Stimulated activated CD8-positive, alpha-beta memory T cell treated with anti-CD3 and anti-CD28 coated beads, Interleukin-4, amount 100 ng/mL, for 1 hour (primary cell): ENCODE results near the gene C16orf54.
"Not testable (repeated sequence)": the region's sequence is repeated elsewhere in the genome, so short reads cannot be mapped to it uniquely, and the experiment has no call there.

ENCODE experiments used
- DNase-seq, 2 donors: peaks; one replicate each; pipeline ENCODE4 v3.0.0-alpha.2; 2020; ENCODE audit warnings: low read depth in 2 of 2, low spot score in 1 of 2

C16orf54 gene

DNA sequence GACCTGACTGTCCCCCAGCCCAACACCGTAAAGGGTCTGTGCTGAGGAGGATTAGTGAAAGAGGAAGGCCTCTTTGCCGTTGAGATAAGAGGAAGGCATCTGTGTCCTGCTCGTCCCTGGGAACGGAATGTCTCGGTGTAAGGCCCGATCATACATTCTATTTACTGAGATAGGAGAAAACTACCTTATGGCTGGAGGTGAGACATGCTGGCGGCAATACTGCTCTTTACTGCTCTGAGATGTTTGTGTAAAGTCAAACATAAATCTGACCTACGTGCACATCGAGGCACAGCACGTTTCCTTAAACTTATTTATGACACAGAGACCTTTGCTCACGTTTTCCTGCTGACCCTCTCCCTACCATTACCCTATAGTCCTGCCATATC lies 5.2 kb downstream of the C16orf54 start:
- not testable (repeated sequence) for DNase-seq

DNA sequence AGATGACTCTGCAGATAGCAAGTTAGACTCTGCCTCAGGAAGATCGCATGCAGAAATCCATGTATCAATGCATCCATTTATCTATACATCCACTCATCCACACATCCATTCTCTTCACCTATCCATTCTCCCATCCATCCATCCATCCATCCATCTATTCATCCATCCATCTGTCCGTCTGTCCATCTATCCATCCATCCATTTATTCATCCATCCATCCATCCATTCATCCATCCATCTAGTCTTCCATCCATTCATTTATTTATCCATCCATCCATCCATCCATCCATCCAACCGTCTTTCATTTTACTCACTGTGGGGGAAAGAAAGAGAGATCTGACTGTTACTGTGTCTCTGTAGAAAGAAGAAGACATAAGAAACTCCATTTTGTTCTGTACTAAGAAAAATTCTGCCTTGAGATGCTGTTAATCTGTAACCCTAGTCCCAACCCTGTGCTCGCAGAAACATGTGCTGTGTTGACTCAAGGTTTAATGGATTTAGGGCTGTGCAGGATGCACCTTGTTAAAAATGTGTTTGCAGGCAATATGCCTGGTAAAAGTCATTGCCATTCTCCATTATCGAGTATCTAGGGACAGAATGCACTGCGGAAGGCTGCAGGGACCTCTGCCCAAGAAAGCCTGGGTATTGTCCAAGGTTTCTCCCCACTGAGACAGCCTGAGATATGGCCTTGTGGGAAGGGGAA lies 5.7 kb downstream of the C16orf54 start:
- DNase-seq = not testable (repeated sequence)

DNA sequence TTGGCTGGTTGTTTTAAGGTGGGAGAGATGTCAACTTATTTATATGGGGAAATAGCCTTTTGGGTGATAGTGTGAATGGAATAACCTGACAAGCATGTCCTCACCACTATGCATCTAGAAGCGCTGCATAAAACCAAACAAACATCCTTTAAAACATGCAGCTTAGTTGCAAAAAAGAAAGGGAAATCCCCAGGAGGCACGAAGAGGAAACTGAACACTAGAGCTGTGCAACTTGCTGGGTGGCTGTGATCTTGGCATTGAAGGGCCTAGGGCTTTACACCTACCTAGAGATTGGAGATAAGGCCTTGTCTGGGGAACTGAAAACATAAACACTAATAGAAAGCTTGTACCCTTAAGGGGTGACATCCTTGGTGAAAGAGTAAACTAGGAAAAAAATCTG lies 7.3 kb downstream of the C16orf54 start:
- no peak for DNase-seq

DNA sequence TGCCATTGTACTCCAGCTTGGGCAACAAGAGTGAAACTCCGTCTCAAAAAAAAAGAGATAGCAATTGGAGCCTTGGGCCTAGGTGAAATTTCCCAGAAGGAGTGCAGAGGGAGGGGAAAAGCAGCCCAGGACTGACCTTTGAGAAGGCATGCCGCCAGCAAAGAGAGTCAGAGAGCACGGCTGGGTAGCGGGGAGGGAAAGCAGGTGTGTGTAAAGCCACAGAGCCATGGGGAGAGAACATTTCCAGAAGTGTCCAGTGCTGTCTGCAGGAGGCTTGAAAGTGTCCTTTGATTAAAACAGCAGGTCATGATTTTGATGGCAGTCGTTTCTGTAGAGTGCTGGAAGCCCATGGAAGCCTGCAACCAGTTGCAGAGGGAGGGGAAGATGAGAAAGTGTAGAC lies 8.1 kb downstream of the C16orf54 start:
- DNase-seq = no peak

DNA sequence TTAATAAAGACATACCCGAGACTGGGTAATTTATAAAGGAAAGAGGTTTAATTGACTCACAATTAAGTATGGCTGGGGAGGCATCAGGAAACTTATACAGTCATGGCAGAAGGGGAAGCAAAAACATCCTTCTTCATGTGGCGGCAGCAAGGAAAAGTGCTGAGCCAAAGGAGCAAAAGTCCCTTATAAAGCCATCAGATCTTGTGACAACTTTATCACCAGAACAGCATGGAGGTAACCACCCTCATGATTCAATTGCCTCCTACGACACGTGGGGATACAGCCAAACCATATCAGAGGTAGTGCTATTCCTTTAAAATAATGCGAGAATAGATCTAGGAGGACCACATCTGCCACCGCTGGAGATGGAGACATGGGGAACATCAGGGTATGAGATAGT lies 9.0 kb downstream of the C16orf54 start:
- DNase-seq = no peak

DNA sequence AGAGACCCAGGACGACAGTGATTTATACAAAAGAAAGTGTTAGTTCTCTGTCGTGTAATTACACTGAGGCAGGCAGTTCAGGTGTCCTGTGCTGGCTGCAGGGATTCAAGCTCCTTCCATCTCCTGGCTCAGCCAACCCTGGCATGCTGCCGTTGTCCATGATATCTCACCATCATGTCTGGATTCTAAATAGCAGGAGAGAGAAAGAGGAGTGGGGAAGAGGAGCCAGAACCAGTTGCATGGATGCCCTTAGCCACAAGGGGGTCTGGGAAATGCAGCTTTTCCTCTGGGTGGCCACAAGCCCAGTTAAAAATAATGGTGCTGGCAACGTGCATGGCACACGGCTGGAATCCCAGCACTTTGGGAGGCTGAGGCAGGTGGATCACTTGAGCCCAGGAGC lies 9.7 kb downstream of the C16orf54 start:
- no peak for DNase-seq

DNA sequence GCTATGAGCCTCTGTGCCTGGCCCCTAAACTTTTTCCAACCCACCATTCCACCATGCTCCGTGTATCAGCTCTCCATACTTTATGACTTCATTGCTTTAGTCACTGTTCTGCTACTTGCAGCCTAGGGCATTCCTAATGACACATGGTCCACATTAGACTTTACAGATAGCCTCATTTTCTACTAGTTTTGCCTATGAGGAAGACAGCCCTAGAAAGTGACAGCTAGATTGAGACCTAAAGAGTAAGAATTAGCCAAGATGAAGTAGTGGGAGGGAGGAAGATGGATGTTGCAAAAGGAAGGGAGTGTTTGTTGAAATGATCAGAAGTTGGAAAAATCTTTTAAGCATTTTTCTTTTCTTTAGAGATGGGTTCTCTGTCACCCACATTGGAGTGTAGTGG lies 11.0 kb downstream of the C16orf54 start:
- no peak for DNase-seq

DNA sequence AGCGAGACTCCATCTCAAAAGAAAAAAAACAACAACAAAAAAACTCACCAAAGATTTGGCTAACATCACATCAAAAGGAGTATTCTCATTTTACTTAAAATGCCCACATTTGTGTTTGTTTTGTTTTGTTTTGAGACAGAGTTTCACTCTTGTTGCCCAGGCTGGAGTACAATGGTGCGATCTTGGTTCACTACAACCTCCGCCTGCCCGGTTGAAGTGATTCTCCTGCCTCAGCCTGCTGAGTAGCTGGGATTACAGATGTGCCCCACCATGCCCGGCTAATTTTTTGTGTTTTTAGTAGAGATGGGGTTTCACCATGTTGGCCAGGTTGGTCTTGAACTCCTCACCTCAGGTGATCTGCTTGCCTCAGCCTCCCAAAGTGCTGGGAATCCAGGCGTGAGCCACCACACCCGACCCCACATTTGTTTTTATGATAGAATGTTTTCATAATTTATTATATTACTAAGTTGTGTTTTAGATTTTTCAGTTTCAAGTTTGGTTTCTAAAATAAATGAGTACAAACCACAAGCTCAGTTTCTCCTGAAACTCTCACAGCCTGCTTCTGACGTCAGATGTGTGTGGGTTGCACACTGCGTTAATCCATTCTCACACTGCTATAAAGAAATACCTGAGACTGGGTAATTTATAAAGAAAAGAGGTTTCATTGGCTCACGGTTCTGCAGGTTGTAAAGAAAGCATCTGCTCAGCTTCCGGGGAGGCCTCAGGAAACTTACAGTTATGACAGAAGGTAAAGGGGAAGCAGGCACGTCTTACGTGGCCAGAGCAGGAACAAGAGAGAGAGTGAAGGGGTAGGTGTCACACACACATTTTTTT lies 13.8 kb downstream of the C16orf54 start:
- not testable (repeated sequence) for DNase-seq

DNA sequence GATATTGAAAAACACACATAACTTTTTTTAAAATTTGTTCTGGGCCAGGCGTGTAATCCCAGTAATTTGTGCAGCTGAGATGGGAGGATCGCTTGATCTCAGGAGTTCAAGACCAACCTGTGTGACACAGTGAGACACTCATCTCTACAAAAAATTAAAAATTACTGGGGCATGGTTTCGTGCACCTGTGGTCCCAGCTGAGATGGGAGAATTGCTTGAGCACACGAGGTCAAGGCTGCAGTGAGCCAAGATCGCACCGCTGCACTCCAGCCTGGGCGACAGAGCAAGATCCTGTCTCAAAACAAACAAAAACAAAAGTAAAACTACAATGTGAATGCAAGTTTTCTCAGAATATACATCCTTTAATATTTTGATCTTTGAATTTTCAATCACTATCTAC lies 15.1 kb downstream of the C16orf54 start:
- no peak for DNase-seq

DNA sequence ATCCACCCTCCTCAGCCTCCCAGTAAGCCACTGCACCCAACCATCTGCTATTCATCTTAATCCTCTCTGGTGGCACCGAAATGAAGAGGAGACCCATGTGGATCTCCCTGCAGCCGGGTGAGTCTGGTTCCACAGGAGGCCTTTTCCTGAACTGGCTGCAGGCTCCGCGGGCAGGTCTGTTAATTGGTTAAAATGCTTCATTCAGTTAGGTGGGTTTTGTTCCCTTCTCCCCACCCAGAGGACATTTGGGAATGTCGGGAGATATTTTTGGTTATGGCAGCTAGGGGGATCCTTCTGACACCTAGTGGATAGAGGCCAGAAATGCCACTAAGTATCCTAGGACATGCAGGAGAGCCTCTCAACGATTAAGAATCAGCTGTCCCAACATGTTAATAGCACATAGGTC lies 16.7 kb downstream of the C16orf54 start:
- DNase-seq = no peak

DNA sequence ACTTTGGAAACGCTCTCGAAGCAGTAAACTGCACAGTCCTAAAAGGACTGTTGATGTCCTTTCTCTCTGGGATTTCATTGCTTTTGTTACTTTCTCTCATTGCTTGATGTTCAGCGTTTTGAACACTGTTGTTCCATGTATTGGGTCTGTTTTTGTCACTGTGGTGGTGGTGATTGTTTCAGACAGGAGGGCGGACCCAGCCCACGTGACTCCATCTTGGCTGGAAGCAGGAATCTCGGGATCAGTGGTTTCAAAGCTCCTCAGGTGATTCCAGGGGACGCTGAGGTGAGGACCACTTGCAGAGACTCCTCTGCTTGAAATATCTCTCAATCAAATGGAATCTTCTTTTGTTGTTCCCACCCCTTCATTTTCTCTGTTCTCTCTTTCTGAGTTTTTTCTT lies 18.3 kb downstream of the C16orf54 start:
- no peak for DNase-seq

DNA sequence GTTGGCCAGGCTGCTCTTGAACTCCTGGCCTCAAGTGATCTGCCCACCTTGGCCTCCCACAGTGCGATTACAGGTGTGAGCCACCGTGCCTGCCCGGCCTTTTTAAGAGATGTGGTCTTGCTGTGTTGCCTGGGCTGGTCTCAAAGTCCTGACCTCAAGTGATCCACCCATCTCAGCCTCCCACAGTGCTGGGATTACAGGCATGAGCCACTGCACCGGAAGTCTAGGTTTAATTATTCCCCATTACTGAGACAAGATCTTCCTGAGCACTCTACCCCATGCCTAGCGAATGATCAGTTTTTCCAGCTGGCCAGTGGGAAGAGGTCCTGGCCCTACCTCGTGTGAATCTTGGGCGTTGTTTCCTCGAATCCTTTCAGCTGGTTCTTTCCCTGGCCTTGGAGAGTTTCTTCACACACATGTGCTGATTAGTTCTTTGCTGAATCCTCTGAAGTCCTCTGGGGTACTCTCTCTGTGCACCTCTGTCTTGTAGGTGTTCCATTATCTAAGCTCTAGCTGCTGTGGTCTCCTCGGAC lies 18.9 kb downstream of the C16orf54 start:
- DNase-seq = no peak

DNA sequence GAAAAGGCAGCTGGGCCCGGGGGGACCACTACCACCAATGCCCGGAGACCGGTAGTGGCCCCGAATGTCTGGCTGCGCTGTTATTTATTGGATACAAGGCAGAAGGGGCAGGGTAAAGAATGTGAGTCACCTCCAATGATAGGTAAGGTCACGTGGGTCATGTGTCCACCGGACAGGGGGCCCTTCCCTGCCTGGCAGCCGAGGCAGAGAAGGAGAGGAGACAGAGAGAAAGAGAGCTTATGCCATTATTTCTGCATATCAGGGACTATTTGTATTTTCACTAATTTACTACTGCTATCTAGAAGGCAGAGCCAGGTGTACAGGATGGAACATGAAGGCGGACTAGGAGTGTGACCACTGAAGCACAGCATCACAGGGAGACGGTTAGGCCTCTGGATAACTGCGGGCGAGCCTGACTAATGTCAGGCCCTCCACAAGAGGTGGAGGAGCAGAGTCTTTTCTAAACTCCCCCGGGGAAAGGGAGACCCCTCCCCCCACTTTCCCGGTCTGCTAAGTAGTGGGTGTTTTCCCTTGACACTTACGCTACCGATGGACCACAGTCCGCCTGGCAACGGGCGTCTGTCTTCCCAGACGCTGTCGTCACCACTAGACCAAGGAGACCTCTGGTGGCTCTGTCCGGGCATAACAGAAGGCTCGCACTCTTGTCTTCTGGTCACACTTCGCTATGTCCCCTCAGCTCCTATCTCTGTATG lies 24.5 kb downstream of the C16orf54 start:
- DNase-seq = not testable (repeated sequence)

DNA sequence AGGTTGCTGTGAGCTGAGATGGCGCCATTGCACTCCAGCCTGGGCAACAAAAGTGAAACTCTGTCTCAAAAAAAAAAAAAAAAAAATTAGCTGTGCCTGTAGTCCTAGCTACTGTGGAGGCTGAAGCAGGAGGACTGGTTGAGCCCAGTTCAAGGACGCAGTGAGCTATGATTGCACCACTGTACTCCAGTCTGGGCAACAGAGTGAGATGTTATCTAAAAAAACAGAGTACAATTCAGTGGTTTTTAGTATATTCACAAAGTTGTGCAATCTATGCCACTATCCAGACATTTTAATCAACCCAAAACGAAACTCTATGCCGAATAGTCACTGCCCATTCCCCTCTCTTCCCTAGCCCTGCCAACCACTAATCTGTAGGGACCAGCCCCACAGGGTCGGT lies 25.1 kb downstream of the C16orf54 start:
- no peak for DNase-seq

DNA sequence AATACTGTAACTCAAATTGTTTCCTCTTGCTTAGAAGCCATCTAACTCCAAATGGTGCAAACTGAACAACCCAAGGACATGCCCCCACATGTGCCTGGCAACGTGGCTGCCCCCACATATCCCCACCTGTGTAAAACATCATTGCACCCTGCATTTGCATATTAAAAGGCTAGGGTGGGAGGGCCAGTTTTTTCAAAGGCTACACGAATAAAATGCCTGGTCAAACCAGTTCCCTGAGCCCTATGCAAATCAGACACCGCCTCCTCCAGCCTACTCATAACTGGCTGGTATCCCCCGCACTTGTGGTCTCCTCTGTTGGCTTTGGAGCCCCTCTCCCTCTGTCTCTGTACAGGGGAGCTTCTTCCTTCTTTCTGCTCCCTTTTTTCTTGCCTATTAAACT lies 26.7 kb downstream of the C16orf54 start:
- no peak for DNase-seq

DNA sequence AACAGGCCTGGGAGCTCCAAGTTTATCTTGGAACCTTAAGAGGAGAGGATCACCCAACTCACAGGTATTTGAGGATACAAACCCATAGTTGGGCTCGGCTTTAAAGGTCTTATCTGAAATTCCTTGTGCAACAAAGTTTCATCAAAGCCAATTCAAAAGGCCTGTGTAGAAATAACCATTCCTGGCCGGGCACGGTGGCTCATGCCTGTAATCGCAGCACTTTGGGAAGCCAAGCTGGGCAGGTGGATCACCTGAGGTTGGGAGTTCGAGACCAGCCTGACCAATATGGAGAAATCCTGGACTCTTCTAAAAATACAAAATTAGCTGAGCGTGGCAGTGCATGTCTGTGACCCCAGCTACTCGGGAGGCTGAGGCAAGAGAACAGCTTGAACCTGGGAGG lies 28.7 kb downstream of the C16orf54 start:
- no peak for DNase-seq

DNA sequence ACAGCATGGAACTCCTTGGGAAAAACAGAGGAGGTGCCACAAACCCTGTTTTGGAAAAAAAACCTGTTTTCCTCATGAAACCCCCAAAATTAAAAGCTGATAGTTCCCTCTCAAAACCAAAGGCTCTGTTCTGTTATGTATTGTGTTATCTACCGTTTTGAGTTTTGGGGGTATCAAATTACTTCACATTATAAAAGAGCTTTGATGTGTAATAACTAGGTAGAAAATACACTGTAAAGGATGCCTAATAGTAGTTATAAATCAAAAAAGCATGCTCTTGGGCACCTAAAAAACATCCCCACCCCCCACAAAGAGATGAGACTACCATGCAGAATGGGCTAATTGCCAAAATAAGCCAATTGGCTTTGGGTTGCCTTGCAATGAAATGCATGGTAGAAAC lies 30.8 kb downstream of the C16orf54 start:
- no peak for DNase-seq

DNA sequence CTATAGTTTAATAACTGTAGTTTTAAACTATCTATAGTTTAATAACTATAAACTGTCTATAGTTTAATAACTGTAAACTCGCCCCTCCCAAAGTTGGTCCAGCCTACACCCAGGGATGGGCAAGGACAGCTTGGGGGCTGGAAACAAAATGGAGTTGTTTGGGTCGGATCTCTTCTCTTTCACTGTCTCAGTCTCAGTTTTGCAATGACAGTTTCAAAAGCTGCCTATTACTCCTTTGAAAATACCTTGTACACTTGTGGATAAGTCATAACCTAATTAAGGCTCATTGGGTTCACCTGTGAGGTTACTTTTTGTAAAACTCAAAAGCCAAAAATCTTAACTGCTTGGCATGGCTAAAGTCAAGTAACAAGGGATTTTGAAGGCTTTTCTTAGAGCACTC lies 31.4 kb downstream of the C16orf54 start:
- no peak for DNase-seq

DNA sequence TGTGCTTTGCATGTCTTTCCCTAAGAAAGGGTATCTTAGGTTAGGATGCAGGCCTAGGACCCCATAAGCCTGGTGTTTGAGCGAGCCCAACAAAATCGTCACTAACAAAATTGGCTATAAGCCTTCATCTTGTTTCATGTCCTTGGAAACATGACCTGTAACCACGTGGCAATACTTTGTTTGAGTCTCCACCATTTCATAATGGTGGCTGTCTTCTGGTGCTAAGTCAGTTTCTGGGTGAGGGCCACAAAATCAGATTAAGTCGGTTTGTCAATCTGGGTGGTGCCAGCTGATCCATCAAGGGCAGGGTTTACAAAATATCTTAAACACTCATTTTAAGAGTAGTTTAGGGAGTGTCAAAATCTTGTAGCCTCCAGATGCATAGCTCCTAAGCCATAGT lies 33.0 kb downstream of the C16orf54 start:
- DNase-seq = no peak

DNA sequence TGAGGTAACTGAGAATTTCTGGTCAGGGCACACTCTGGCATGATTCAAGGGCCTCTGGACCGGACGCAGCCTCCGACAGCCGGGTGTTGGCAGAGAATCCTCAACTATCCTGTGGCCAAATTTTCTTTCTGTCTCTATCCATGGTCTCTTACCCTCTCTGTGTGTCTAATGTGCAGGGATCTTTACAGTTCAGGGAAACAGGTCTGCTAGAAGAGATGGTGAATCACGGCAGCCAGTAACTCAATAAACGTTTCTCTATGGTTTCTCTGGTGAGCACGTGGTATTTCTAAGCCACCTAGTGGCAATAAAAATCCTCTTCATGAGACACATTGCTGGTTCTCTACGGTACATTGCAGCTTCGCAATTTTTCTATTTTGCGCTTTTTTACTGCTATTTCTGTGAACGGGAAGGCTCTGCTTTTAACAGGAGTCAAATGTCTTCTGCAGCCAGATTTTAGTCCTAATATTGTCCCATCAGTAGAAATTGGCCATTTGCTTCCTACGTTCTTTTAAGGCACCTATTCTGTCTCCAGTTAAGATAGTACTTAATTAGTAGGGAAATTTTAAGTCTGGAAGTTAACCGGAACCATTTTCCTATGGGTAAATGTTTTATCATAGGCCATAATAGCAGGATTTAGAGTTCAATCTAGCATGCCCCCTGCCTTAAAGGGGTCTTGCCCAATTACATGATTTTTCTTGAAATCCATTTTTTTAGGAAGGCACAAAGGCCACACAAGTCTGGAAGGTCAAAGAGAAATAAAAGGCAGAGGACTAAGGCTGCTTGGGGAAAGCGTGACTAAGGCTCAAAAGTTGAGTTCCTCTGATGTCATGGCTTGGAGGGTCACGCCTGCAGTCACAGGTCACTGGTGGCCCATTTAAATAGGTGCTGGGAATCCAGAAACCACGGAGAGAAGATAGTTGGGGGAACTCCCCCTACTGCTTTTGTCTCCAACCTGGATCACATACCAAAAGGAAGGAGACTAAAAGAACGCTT lies 35.3 kb downstream of the C16orf54 start:
- no peak for DNase-seq

DNA sequence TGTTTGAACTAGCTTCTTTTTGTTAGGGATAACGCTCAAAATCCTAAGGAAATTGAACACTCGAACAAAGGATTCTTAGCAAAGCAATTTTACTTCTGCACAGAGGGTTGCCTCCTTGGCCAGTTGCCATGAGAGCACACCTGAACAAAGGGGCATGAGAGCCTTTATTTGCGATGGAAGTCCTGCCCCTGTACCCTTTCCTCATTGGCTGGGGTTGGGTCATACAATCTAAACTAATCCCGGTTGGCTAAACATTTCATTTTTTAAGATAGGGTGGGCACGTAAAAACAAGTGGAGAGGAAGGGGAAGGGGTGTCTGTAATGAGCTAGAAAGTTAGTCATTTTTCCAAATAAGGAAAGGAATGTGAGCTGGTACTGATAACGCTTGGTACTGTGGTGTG lies 36.1 kb downstream of the C16orf54 start:
- DNase-seq = not testable (repeated sequence)
